Measurements from ENCODE around the gene ASMTL. TPM values are rescaled to one million over a fixed set of nuclear protein-coding genes. Genes with fewer than 3 reads are reported as not detected.
"Not testable (repeated sequence)": the region's sequence is repeated elsewhere in the genome, so short reads cannot be mapped to it uniquely, and the experiment has no call there.

The ASMTL gene
- total RNA-seq, 6 experiments from 2014 or later, result 12.5 to 27.3 (median 18.6) TPM

GRCh38 chrX:1384658-1385252 is 68.0 kb downstream of the ASMTL start:
- Histone ChIP-seq H3K27ac (no peak overlapping the region), H3K27me3 (no peaks in the 10 kb centered on the region), H3K36me3 (peaks cover 16 to 52% (median 38%) of the 10 kb centered on the region in 4 donors), H3K4me3 (no peak overlapping the region), H3K9me3 (no peaks in the 10 kb centered on the region), H3K4me1 (peaks cover 0 to 8% (median 0%) of the 10 kb centered on the region in 4 donors)
- no peak for TF ChIP-seq POLR2A (IDR thresholded peaks at IDR 0.05)
- no peak for TF ChIP-seq CTCF (IDR thresholded peaks at IDR 0.05)
- 96% methylated on average over 9 of the region's 18 CpGs for WGBS (ENCODE audit: insufficient coverage, low coverage, low lambda C conversion rate, missing lambda C conversion rate)
- intact Hi-C loops (cut with DNase I), result no loop called here
- peak in 2 of 3 donors; percentile 23 to 45 for DNase-seq
- ATAC-seq, result peak in 1 of 4 donors; percentile 3

- no peak overlapping the region for H3K4me3 ChIP-seq
- H3K27ac ChIP-seq, result no peak overlapping the region
- H3K36me3 ChIP-seq, result peaks cover 1 to 12% (median 6%) of the 10 kb centered on the region in 4 donors
- 63% methylated on average over 7 of the region's 20 CpGs for WGBS (ENCODE audit: insufficient coverage, low coverage, low lambda C conversion rate, missing lambda C conversion rate)
- peaks cover 0 to 6% (median 0%) of the 10 kb centered on the region in 4 donors for H3K4me1 ChIP-seq
- DNase-seq, result peak in 1 of 3 donors; percentile 27
- no peaks in the 10 kb centered on the region for H3K27me3 ChIP-seq
- H3K9me3 ChIP-seq, result no peaks in the 10 kb centered on the region
- TF ChIP-seq CTCF (IDR thresholded peaks at IDR 0.05), result no peak
- TF ChIP-seq POLR2A (IDR thresholded peaks at IDR 0.05), result no peak
- intact Hi-C loops (cut with DNase I), result no loop called here
- peak in 1 of 4 donors; percentile 8 for ATAC-seq
These were observed 72.0 kb downstream of the ASMTL start for GRCh38 chrX:1380672-1381233.

GRCh38 chrX:1378306-1378759 is 74.4 kb downstream of the ASMTL start:
- intact Hi-C loops (cut with DNase I), result no loop called here
- Histone ChIP-seq H3K4me3 (no peak overlapping the region), H3K36me3 (no peaks in the 10 kb centered on the region), H3K27me3 (no peaks in the 10 kb centered on the region), H3K27ac (no peak overlapping the region), H3K4me1 (peaks cover 0 to 6% (median 0%) of the 10 kb centered on the region in 4 donors), H3K9me3 (no peaks in the 10 kb centered on the region)
- WGBS (ENCODE audit: insufficient coverage, low coverage, low lambda C conversion rate, missing lambda C conversion rate), result 64% methylated on average over 2 of the region's 24 CpGs
- peak in 1 of 3 donors; percentile 52 for DNase-seq
- TF ChIP-seq POLR2A (IDR thresholded peaks at IDR 0.05) (no peak), CTCF (IDR thresholded peaks at IDR 0.05) (no peak)
- ATAC-seq, result peak in 1 of 4 donors; percentile 41

- Histone ChIP-seq H3K9me3 (no peaks in the 10 kb centered on the region), H3K4me3 (no peak overlapping the region), H3K27me3 (no peaks in the 10 kb centered on the region), H3K27ac (no peak overlapping the region), H3K4me1 (no peaks in the 10 kb centered on the region), H3K36me3 (no peaks in the 10 kb centered on the region)
- DNase-seq (no peak), ATAC-seq (no peak)
- intact Hi-C loops (cut with DNase I), result no loop called here
- no peak for TF ChIP-seq POLR2A (IDR thresholded peaks at IDR 0.05)
- TF ChIP-seq CTCF (IDR thresholded peaks at IDR 0.05), result no peak
- WGBS (ENCODE audit: insufficient coverage, low coverage, low lambda C conversion rate, missing lambda C conversion rate), result 79% methylated on average over 4 of the region's 4 CpGs
These were observed 84.4 kb downstream of the ASMTL start for GRCh38 chrX:1368385-1368698.

DNA sequence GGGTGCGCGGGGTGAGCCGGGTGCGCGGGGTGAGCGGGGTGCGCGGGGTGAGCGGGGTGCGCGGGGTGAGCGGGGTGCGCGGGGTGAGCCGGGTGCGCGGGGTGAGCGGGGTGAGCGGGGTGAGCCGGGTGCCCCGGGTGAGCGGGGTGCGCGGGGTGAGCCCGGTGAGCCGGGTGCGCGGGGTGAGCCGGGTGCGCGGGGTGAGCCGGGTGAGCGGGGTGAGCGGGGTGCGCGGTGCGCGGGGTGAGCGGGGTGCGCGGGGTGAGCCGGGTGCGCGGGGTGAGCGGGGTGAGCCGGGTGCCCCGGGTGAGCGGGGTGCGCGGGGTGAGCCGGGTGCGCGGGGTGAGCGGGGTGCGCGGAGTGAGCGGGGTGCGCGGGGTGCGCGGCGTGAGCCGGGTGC is 86.3 kb downstream of the ASMTL start:
- intact Hi-C loops (cut with DNase I); H3K27me3 ChIP-seq; H3K27ac ChIP-seq; H3K4me1 ChIP-seq; ATAC-seq; H3K9me3 ChIP-seq; H3K36me3 ChIP-seq; H3K4me3 ChIP-seq: not testable (repeated sequence)
- DNase-seq, result peak in 1 of 3 donors; percentile 12
- WGBS (ENCODE audit: insufficient coverage, low coverage, low lambda C conversion rate, missing lambda C conversion rate), result 98% methylated on average over 8 of the region's 63 CpGs

Measured in right lobe of liver (tissue), 6 donors.